PFSK-1 (cell line): ENCODE measurements around the gene OR6C65.

ENCODE experiments used
- FOXP2 ChIP-seq: optimal IDR thresholded peaks from 2 replicates; pipeline ENCODE3; 2011; ENCODE audit warnings: borderline replicate concordance, control low read depth, inconsistent platforms; ENCODE audit not compliant: insufficient read depth; ENCODE audit errors: extremely low read length, extremely low read depth
- POLR2AphosphoS5 ChIP-seq: IDR thresholded peaks from 2 replicates; pipeline ENCODE4 v1.6.1; 2012; ENCODE audit warnings: low read depth, mild to moderate bottlenecking, control low read depth, low read length, moderate library complexity
- REST ChIP-seq, 2 experiments: IDR thresholded peaks; 2 replicates each; pipeline versions ENCODE4 v1.6.1 to v1.8.0; 2011 to 2012; ENCODE audit warnings: low read depth in 2 of 2, low read length in 2 of 2, control low read depth in 1 of 2, inconsistent platforms in 1 of 2, mild to moderate bottlenecking in 1 of 2, moderate library complexity in 1 of 2; ENCODE audit not compliant: insufficient read depth in 1 of 2
- SIN3A ChIP-seq: IDR thresholded peaks from 2 replicates; pipeline ENCODE4 v1.6.1; 2012; ENCODE audit warnings: mild to moderate bottlenecking, low read length, moderate library complexity, borderline replicate concordance; ENCODE audit not compliant: insufficient read depth
- TAF1 ChIP-seq: IDR thresholded peaks from 2 replicates; pipeline ENCODE4 v1.6.1; 2012; ENCODE audit warnings: low read length, control low read depth, borderline replicate concordance; ENCODE audit not compliant: insufficient read depth

GRCh38 chr12:55446326-55446725 lies 46.0 kb downstream of the OR6C65 start:
- TF ChIP-seq POLR2AphosphoS5 (no peak), REST (IDR thresholded peaks at IDR 0.05; ENCODE audit: insufficient read depth in 1 of 2, low read depth in 2 of 2, low read length in 2 of 2) (no peak), TAF1 (no peak), SIN3A (no peak), FOXP2 (no peak)
